Lower leg skin (tissue), 3 donors: ENCODE data around the gene GLT6D1.

Source experiments
- POLR2A ChIP-seq, 2 donors: fragments of 450-650 bp; IDR thresholded peaks; one replicate each; pipeline ENCODE4 v1.6.1; 2016 to 2017; ENCODE audit warnings: antibody characterized with exemption in 2 of 2, mild to moderate bottlenecking in 1 of 2, moderate library complexity in 1 of 2
- TF ChIP-seq, protein P1 (sequence below), 3 donors: fragments of 450-650 bp; IDR thresholded peaks; one replicate each; pipeline ENCODE4 v1.5.1; 2016; ENCODE audit warnings: antibody characterized with exemption in 3 of 3, mild to moderate bottlenecking in 3 of 3, moderate library complexity in 2 of 3

DNA sequence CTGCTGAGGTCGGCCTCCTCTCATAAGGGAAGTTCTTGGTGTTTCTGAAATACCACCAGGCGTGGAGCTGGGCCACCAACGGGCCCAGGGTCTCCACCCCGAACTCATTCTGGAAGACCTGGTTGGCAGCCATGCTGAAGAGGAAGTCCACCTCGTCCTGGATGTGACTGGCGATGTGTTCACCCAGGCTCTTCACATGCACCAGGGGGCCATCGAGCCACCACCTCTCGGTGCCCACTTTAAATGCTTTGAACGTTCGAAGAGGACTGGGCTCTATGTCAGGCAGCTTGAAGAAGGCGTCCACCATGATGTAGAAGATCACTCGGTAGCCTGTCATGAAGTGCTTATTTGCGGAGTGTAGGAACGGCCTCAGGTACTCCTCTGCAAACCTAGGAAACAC lies 15.1 kb downstream of the GLT6D1 start:
- TF ChIP-seq, protein P1, sequence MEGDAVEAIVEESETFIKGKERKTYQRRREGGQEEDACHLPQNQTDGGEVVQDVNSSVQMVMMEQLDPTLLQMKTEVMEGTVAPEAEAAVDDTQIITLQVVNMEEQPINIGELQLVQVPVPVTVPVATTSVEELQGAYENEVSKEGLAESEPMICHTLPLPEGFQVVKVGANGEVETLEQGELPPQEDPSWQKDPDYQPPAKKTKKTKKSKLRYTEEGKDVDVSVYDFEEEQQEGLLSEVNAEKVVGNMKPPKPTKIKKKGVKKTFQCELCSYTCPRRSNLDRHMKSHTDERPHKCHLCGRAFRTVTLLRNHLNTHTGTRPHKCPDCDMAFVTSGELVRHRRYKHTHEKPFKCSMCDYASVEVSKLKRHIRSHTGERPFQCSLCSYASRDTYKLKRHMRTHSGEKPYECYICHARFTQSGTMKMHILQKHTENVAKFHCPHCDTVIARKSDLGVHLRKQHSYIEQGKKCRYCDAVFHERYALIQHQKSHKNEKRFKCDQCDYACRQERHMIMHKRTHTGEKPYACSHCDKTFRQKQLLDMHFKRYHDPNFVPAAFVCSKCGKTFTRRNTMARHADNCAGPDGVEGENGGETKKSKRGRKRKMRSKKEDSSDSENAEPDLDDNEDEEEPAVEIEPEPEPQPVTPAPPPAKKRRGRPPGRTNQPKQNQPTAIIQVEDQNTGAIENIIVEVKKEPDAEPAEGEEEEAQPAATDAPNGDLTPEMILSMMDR (IDR thresholded peaks at IDR 0.05): no peak
- TF ChIP-seq POLR2A (IDR thresholded peaks at IDR 0.05): no peak
